ENCODE measurements around the gene GALNT16. TPM values are rescaled to one million over a fixed set of nuclear protein-coding genes. Genes with fewer than 3 reads are reported as not detected.

The GALNT16 gene
- polyA plus RNA-seq, 3 donors = 0.01 TPM; not detected in 2

DNA sequence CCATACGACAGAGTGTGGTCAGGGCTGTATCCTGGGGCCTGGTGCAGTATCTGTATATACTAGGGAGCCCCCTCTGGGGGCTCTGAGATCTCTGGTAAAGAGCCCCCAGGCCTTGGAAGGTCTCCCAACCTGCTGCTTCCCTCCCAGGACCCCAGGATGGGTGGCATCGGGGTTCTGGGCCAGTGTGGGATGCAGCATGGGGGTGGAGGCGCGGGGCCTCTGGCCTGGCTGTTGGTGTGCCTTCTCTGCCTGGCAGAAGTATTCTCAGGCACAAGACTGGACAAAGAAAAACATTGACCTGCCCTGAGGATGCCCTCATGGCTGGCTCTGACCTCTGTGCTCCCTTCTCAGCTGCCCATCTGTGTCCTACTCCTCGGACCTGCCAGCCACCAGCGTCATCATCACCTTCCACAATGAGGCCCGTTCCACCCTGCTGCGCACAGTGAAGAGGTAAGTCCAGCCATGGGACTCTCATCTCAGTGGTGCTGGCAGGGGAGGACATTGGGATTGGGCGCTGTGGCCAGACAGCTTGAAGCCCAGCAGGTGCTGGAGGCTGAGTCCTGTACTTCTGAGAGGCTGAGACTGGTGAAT is 64.5 kb downstream of the GALNT16 start:
- 94% methylated on average over 8 of the region's 9 CpGs for WGBS (ENCODE audit: insufficient coverage)
- Histone ChIP-seq H3K9me3 (replicated peaks in 1 of 2; ENCODE audit: control insufficient read depth in 1 of 2, insufficient read depth in 1 of 2, low read length in 2 of 2) (no peaks in the 10 kb centered on the region), H3K27ac (ENCODE audit: low read depth in 1 of 2, low read length in 2 of 2) (no peak overlapping the region), H2AFZ (ENCODE audit: insufficient read depth, low read depth, low read length, poor library complexity, severe bottlenecking) (no peak overlapping the region), H3K36me3 (replicated peaks in 1 of 2; ENCODE audit: control insufficient read depth in 1 of 2, insufficient read depth in 2 of 2, low read length in 2 of 2) (no peaks in the 10 kb centered on the region), H3K4me3 (replicated peaks in 1 of 3; ENCODE audit: low read depth in 2 of 3, low read length in 3 of 3) (no peak overlapping the region), H3K9ac (ENCODE audit: insufficient read depth, low read length, poor library complexity, severe bottlenecking) (no peak overlapping the region), H4K20me1 (ENCODE audit: insufficient read depth, low read length) (no peaks in the 10 kb centered on the region), H3K27me3 (ENCODE audit: control insufficient read depth in 2 of 2, insufficient read depth in 2 of 2, low read length in 2 of 2) (peaks cover 0 to 3% of the 10 kb centered on the region in 2 donors), H3K79me2 (ENCODE audit: insufficient read depth, low read length) (no peaks in the 10 kb centered on the region), H3K4me2 (replicated peaks; ENCODE audit: extremely low read depth, low read length, poor library complexity, severe bottlenecking) (no peak overlapping the region), H3K4me1 (ENCODE audit: control insufficient read depth in 1 of 2, insufficient read depth in 2 of 2, low read length in 2 of 2) (peaks cover 0 to under 1% of the 10 kb centered on the region in 2 donors)
- H3K4me3 Mint-ChIP-seq = no peak overlapping the region
- H3K36me3 Mint-ChIP-seq = no peaks in the 10 kb centered on the region
- H3K9me3 Mint-ChIP-seq = peaks cover 0 to 2% (median 0%) of the 10 kb centered on the region in 7 donors
- H3K27ac Mint-ChIP-seq = no peak overlapping the region
- H3K4me1 Mint-ChIP-seq = no peaks in the 10 kb centered on the region
- DNase-seq = no peak
- intact Hi-C loops (cut with micrococcal nuclease) = no loop called here
- no peak for TF ChIP-seq CTCF (IDR thresholded peaks at IDR 0.05)
- peaks cover 9 to 31% (median 19%) of the 10 kb centered on the region in 3 donors for H3K27me3 Mint-ChIP-seq (ENCODE audit: low read depth in 3 of 3)

DNA sequence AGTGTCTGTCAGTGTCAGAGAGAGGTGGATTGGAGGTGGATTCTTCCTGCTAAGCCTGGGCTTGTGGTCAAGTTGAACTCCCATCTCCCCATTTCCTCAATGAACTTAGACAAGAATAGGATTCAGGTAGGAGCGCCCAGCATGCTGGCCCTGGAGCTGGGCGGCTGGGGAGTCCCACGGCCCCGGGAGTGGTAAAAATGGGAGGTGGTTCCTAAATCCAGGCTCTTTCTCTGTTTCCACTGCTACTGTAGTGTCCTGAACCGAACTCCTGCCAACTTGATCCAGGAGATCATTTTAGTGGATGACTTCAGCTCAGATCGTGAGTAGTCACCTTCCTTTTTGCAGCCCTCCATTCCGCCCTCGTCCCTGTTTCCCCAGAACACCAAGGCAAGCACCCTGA is 65.1 kb downstream of the GALNT16 start:
- Mint-ChIP-seq H3K36me3 (no peaks in the 10 kb centered on the region), H3K27me3 (ENCODE audit: low read depth in 3 of 3) (peaks cover 9 to 31% (median 15%) of the 10 kb centered on the region in 3 donors), H3K4me3 (no peak overlapping the region), H3K9me3 (peaks cover 0 to 2% (median 0%) of the 10 kb centered on the region in 7 donors), H3K27ac (no peak overlapping the region), H3K4me1 (no peaks in the 10 kb centered on the region)
- intact Hi-C loops (cut with micrococcal nuclease) = no loop called here
- Histone ChIP-seq H2AFZ (ENCODE audit: insufficient read depth, low read depth, low read length, poor library complexity, severe bottlenecking) (no peak overlapping the region), H3K27me3 (ENCODE audit: control insufficient read depth in 2 of 2, insufficient read depth in 2 of 2, low read length in 2 of 2) (no peaks in the 10 kb centered on the region), H3K9me3 (replicated peaks in 1 of 2; ENCODE audit: control insufficient read depth in 1 of 2, insufficient read depth in 1 of 2, low read length in 2 of 2) (no peaks in the 10 kb centered on the region), H3K4me2 (replicated peaks; ENCODE audit: extremely low read depth, low read length, poor library complexity, severe bottlenecking) (no peak overlapping the region), H3K4me1 (ENCODE audit: control insufficient read depth in 1 of 2, insufficient read depth in 2 of 2, low read length in 2 of 2) (no peaks in the 10 kb centered on the region), H3K9ac (ENCODE audit: insufficient read depth, low read length, poor library complexity, severe bottlenecking) (no peak overlapping the region), H3K36me3 (replicated peaks in 1 of 2; ENCODE audit: control insufficient read depth in 1 of 2, insufficient read depth in 2 of 2, low read length in 2 of 2) (no peaks in the 10 kb centered on the region), H3K4me3 (replicated peaks in 1 of 3; ENCODE audit: low read depth in 2 of 3, low read length in 3 of 3) (no peak overlapping the region), H4K20me1 (ENCODE audit: insufficient read depth, low read length) (no peaks in the 10 kb centered on the region), H3K27ac (ENCODE audit: low read depth in 1 of 2, low read length in 2 of 2) (no peak overlapping the region), H3K79me2 (ENCODE audit: insufficient read depth, low read length) (no peaks in the 10 kb centered on the region)
- DNase-seq = no peak
- no peak for TF ChIP-seq CTCF (IDR thresholded peaks at IDR 0.05)
- 91% methylated on average over 7 of the region's 8 CpGs for WGBS (ENCODE audit: insufficient coverage)
